ENCODE results near the gene VMP1. TPM values are rescaled to one million over a fixed set of nuclear protein-coding genes. Genes with fewer than 3 reads are reported as not detected.

VMP1 gene
- total and polyA plus RNA-seq, 2 of the 13 experiments (the other 11 are each of a cell fraction or from before 2014, with no cell fraction given), result 186 to 271 TPM

GRCh38 chr17:59764292-59764741, 56.9 kb downstream of the VMP1 start:
- H3K9me3 ChIP-seq (ENCODE audit: low read length), result no peaks in the 10 kb centered on the region
- H3K4me3 ChIP-seq (replicated peaks in 1 of 3; ENCODE audit: insufficient read depth in 1 of 3, low read depth in 2 of 3, low read length in 3 of 3), result no peak overlapping the region
- no peak overlapping the region for H3K4me2 ChIP-seq (ENCODE audit: low read depth, low read length)
- H3K9ac ChIP-seq (ENCODE audit: insufficient read depth, low read depth, low read length), result no peak overlapping the region
- 96% methylated on average over 3 of the region's 3 CpGs for WGBS (ENCODE audit: low lambda C conversion rate)
- H3K4me1 ChIP-seq (ENCODE audit: insufficient read depth, low read length), result peaks cover 30% of the 10 kb centered on the region
- H2AFZ ChIP-seq (ENCODE audit: low read length), result no peak overlapping the region
- no peak for FAIRE-seq
- ChIA-PET POLR2A (interaction anchor here (0.6 to 1.1 kb wide), 3 partner anchors 11 to 22 kb away, joined by 3 to 6 read pairs (median 3); no protein-coding TSS in a partner anchor), CTCF (ENCODE audit: low intra/inter-chr PET ratio, low total read pairs) (no interaction called here)
- no peak for DNase-seq (ENCODE audit: low spot score)
- H3K27ac ChIP-seq (ENCODE audit: extremely low read length, insufficient read depth, low read length), result no peak overlapping the region
- peaks cover 10% of the 10 kb centered on the region for H3K79me2 ChIP-seq (ENCODE audit: insufficient read depth, low read length)
- BruUV-seq (replicated peaks), result no TSS peak
- peaks cover 6 to 29% of the 10 kb centered on the region in 2 experiments; a peak in 4 of 5 replicates for H3K36me3 ChIP-seq (replicated peaks in 1 of 2; ENCODE audit: control insufficient read depth in 1 of 2, insufficient read depth in 2 of 2, low read length in 2 of 2)
- no peaks in the 10 kb centered on the region for H3K27me3 ChIP-seq (ENCODE audit: control insufficient read depth in 1 of 2, insufficient read depth in 2 of 2, low read length in 2 of 2)
- no peak for TF ChIP-seq MIER2 (CRISPR knock-in tag; IDR thresholded peaks at IDR 0.05)
- TF ChIP-seq ZUFSP (CRISPR knock-in tag; IDR thresholded peaks at IDR 0.05; ENCODE audit: borderline replicate concordance), result no peak
- TF ChIP-seq HNF1B (CRISPR knock-in tag; IDR thresholded peaks at IDR 0.05), result no peak
- no peak for TF ChIP-seq SAP130 (CRISPR knock-in tag; IDR thresholded peaks at IDR 0.05; ENCODE audit: low read depth)
- TF ChIP-seq ZNF580 (CRISPR knock-in tag; IDR thresholded peaks at IDR 0.05; ENCODE audit: borderline replicate concordance, low read depth), result no peak
- no peak for TF ChIP-seq ZNF296 (CRISPR knock-in tag; conservative IDR thresholded peaks at IDR 0.05)
- TF ChIP-seq, protein P1, sequence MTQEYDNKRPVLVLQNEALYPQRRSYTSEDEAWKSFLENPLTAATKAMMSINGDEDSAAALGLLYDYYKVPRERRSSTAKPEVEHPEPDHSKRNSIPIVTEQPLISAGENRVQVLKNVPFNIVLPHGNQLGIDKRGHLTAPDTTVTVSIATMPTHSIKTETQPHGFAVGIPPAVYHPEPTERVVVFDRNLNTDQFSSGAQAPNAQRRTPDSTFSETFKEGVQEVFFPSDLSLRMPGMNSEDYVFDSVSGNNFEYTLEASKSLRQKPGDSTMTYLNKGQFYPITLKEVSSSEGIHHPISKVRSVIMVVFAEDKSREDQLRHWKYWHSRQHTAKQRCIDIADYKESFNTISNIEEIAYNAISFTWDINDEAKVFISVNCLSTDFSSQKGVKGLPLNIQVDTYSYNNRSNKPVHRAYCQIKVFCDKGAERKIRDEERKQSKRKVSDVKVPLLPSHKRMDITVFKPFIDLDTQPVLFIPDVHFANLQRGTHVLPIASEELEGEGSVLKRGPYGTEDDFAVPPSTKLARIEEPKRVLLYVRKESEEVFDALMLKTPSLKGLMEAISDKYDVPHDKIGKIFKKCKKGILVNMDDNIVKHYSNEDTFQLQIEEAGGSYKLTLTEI (CRISPR knock-in tag; conservative IDR thresholded peaks at IDR 0.05), result no peak
- no peak for TF ChIP-seq ZNF768 (CRISPR knock-in tag; IDR thresholded peaks at IDR 0.05)
- TF ChIP-seq MAFF (IDR thresholded peaks at IDR 0.05; ENCODE audit: low read depth, low read length), result no peak
- intact Hi-C loops (cut with micrococcal nuclease; ENCODE audit: unreplicated experiment) (no loop called here), in situ Hi-C loops (cut with HindIII; ENCODE audit: extremely low pct_ligation_motif_present, low pct_unique_long_range_greater_than_20kb) (no loop called here)
- no peak for ATAC-seq
- no peaks in the 10 kb centered on the region for H4K20me1 ChIP-seq (ENCODE audit: insufficient read depth, low read length)
